OCI-LY3 (cell line): ENCODE results near the gene CPAMD8.

Source experiments
- H2AFZ ChIP-seq: fragments of 200-600, 300-600 bp; shearing (Covaris generic); 2 replicates; pipeline ENCODE4 v1.6.0; 2014; ENCODE audit warnings: antibody characterized with exemption, low read depth, low read length
- H3K27ac ChIP-seq: fragments of 200-600, 300-600 bp; sonication (generic); 2 replicates; pipeline ENCODE4 v1.5.1; 2014; ENCODE audit warnings: mild to moderate bottlenecking, low read length, moderate library complexity, mixed read lengths
- H3K27me3 ChIP-seq: fragments of 200-600, 300-600 bp; sonication (generic); 2 replicates; pipeline ENCODE4 v1.6.1; 2014; ENCODE audit warnings: low read depth, low read length, mixed read lengths
- H3K36me3 ChIP-seq: fragments of 200-600, 300-600 bp; sonication (generic); replicated peaks from 2 replicates; pipeline ENCODE3; 2014; ENCODE audit warnings: low read depth, low read length, mixed read lengths
- H3K4me1 ChIP-seq: fragments of 300-600, 200-600 bp; sonication (generic); 2 replicates; pipeline ENCODE4 v1.6.1; 2014; ENCODE audit warnings: low read length, mixed read lengths
- H3K4me2 ChIP-seq: fragments of 200-600, 300-600 bp; sonication (generic); 2 replicates; pipeline ENCODE4 v1.6.1; 2014; ENCODE audit warnings: low read length, mixed read lengths
- H3K4me3 ChIP-seq: fragments of 300-600, 200-600 bp; sonication (generic); 2 replicates; pipeline ENCODE4 v1.5.1; 2014; ENCODE audit warnings: antibody characterized with exemption, mild to moderate bottlenecking, low read length, moderate library complexity
- H3K79me2 ChIP-seq: fragments of 300-600, 200-600 bp; shearing (Covaris generic); 2 replicates; pipeline ENCODE4 v1.6.1; 2014; ENCODE audit warnings: mild to moderate bottlenecking, low read length, mixed read lengths
- H3K9ac ChIP-seq: fragments of 300-600, 200-600 bp; shearing (Covaris generic); 2 replicates; pipeline ENCODE4 v1.6.0; 2014; ENCODE audit warnings: mild to moderate bottlenecking, low read length, moderate library complexity
- H3K9me3 ChIP-seq: fragments of 200-600, 300-600 bp; shearing (Covaris generic); 2 replicates; pipeline ENCODE4 v1.6.1; 2014; ENCODE audit warnings: low read length, mixed read lengths; ENCODE audit not compliant: insufficient read depth
- H4K20me1 ChIP-seq: fragments of 200-600, 300-600 bp; sonication (generic); 2 replicates; pipeline ENCODE4 v1.6.1; 2016; ENCODE audit warnings: low read length, mixed read lengths; ENCODE audit not compliant: insufficient read depth
- CTCF ChIP-seq: fragments of 200-600, 300-600 bp; sonication (generic); IDR thresholded peaks from 2 replicates; pipeline ENCODE4 v1.5.1; 2014; ENCODE audit warnings: antibody characterized with exemption, low read length, low read depth
- EZH2phosphoT487 ChIP-seq: fragments of 200-600 bp; shearing (Covaris generic); IDR thresholded peaks from 2 replicates; pipeline ENCODE4 v1.6.1; 2018; ENCODE audit warnings: antibody characterized with exemption, mixed run types, low read depth

The CPAMD8 gene

GRCh38 chr19:16955161-16955560 lies 71.4 kb downstream of the CPAMD8 start:
- H3K27ac ChIP-seq, result no peak overlapping the region
- H2AFZ ChIP-seq, result no peak overlapping the region
- H3K9ac ChIP-seq, result no peak overlapping the region
- no peaks in the 10 kb centered on the region for H3K4me1 ChIP-seq
- H3K4me2 ChIP-seq, result no peak overlapping the region
- no peaks in the 10 kb centered on the region for H3K36me3 ChIP-seq
- TF ChIP-seq EZH2phosphoT487, result no peak
- TF ChIP-seq CTCF, result no peak
- no peaks in the 10 kb centered on the region for H3K9me3 ChIP-seq
- no peaks in the 10 kb centered on the region for H3K79me2 ChIP-seq
- peaks cover 11% of the 10 kb centered on the region for H3K27me3 ChIP-seq
- no peaks in the 10 kb centered on the region for H4K20me1 ChIP-seq
- no peak overlapping the region for H3K4me3 ChIP-seq

DNA sequence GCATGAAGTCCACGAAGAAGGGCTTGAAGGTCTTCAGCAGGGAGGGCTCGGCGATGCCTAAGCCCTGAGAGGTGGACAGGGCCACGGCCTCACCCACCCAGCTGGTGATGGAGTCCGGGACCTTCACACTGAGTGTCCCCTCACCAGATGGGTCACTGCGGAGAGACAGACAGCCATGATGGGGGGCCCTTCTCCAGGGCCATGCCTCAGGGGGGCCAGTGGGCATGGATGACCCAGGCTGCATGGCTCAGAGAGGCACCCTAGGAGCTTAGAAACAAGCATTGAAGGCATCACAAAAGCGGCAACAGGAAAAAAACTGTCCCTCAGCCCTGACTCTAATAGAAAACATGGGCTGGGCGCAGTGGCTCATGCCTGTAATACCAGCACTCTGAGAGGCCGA lies 74.6 kb downstream of the CPAMD8 start:
- H3K4me1 ChIP-seq, result no peaks in the 10 kb centered on the region
- H3K27ac ChIP-seq, result no peak overlapping the region
- H3K4me2 ChIP-seq, result no peak overlapping the region
- H3K79me2 ChIP-seq, result no peaks in the 10 kb centered on the region
- no peak overlapping the region for H3K9ac ChIP-seq
- H2AFZ ChIP-seq, result no peak overlapping the region
- H3K27me3 ChIP-seq, result 0 out of 2 replicates have a peak, but pooled peaks cover 3% of the 10 kb centered on the region
- no peaks in the 10 kb centered on the region for H3K36me3 ChIP-seq
- no peak overlapping the region for H3K4me3 ChIP-seq
- TF ChIP-seq EZH2phosphoT487 (no peak), CTCF (no peak)
- H4K20me1 ChIP-seq, result no peaks in the 10 kb centered on the region
- H3K9me3 ChIP-seq, result no peaks in the 10 kb centered on the region

DNA sequence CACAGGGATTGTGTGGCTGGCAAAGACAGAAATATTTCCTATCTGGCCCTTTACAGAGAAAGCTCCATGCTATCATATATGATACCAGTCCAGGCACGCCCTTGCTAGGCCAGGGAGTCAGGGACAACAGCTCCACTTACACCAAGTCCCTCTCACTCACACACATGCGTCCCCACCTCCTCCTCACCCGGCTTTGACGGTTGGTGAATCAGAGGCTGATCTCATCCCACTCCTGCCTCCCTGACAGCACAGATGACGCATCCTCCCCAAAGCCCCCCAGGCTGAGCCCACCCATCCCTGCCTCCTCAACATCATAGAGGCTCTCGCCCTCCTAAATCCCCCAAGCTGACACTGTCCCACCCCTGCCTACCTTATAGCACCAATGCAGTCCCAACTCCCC lies 75.1 kb downstream of the CPAMD8 start:
- Histone ChIP-seq H3K9me3 (no peaks in the 10 kb centered on the region), H3K4me1 (no peaks in the 10 kb centered on the region), H3K4me2 (no peak overlapping the region), H2AFZ (no peak overlapping the region), H4K20me1 (no peaks in the 10 kb centered on the region), H3K79me2 (no peaks in the 10 kb centered on the region), H3K9ac (no peak overlapping the region), H3K36me3 (no peaks in the 10 kb centered on the region), H3K27ac (no peak overlapping the region), H3K4me3 (no peak overlapping the region), H3K27me3 (0 out of 2 replicates have a peak, but pooled peaks cover 3% of the 10 kb centered on the region)
- no peak for TF ChIP-seq EZH2phosphoT487
- TF ChIP-seq CTCF, result no peak

- Histone ChIP-seq H3K4me3 (no peak overlapping the region), H3K4me2 (no peak overlapping the region), H3K36me3 (no peaks in the 10 kb centered on the region), H3K9me3 (no peaks in the 10 kb centered on the region), H2AFZ (no peak overlapping the region), H3K9ac (no peak overlapping the region), H4K20me1 (no peaks in the 10 kb centered on the region), H3K4me1 (no peaks in the 10 kb centered on the region), H3K27me3 (no peaks in the 10 kb centered on the region), H3K79me2 (no peaks in the 10 kb centered on the region), H3K27ac (no peak overlapping the region)
- TF ChIP-seq CTCF (no peak), EZH2phosphoT487 (no peak)
Measured at GRCh38 chr19:16949496-16950023, 77.0 kb downstream of the CPAMD8 start.
